ENCODE measurements around the gene SFPQ.
"Not testable (repeated sequence)": the region's sequence is repeated elsewhere in the genome, so short reads cannot be mapped to it uniquely, and the experiment has no call there.

SFPQ gene, protein sequence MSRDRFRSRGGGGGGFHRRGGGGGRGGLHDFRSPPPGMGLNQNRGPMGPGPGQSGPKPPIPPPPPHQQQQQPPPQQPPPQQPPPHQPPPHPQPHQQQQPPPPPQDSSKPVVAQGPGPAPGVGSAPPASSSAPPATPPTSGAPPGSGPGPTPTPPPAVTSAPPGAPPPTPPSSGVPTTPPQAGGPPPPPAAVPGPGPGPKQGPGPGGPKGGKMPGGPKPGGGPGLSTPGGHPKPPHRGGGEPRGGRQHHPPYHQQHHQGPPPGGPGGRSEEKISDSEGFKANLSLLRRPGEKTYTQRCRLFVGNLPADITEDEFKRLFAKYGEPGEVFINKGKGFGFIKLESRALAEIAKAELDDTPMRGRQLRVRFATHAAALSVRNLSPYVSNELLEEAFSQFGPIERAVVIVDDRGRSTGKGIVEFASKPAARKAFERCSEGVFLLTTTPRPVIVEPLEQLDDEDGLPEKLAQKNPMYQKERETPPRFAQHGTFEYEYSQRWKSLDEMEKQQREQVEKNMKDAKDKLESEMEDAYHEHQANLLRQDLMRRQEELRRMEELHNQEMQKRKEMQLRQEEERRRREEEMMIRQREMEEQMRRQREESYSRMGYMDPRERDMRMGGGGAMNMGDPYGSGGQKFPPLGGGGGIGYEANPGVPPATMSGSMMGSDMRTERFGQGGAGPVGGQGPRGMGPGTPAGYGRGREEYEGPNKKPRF

DNA sequence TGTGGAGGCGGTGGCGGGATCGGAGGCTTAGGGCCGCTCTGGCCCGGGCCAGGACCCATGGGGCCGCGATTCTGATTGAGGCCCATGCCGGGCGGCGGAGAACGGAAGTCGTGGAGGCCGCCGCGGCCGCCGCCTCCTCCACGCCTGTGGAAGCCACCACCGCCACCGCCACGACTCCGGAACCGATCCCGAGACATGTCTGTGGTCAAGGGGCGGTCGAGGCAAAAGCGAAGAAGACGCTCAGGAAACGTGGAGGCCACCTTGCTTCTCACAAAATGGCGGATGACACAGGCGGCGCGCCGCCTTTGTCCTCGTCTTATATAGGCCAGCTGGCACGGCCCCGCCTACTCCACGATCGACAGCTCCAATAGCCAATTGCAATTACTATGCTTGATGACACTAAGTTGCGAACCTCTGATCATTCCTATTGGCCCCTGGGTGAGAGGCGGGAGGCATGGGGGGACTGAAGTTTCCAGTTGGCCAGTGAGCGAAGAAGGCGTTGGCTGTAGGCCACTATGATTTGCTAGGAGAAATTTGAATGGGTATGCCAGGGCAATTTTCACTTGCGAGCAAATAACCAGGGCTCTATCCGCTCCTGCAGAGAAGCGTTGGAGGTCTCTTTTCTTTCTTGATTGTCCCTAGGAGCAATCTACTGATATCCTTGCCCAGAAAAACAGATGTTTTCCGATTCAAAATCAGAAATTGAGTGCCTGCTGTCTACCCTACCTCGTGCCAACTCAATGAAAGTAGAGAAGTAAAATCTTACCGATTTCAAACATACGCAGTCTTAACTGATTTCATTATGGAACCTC is at the start of gene SFPQ:
TSS of gene SFPQ (minus strand) at position 293 of the 812 bp plus-strand sequence. CDS start at position 197, 96 bp downstream.
- DNase-seq = peak; percentile 97

GRCh38 chr1:35236772-35237171 is 43.8 kb upstream of the SFPQ start:
- DNase-seq = not testable (repeated sequence)

DNA sequence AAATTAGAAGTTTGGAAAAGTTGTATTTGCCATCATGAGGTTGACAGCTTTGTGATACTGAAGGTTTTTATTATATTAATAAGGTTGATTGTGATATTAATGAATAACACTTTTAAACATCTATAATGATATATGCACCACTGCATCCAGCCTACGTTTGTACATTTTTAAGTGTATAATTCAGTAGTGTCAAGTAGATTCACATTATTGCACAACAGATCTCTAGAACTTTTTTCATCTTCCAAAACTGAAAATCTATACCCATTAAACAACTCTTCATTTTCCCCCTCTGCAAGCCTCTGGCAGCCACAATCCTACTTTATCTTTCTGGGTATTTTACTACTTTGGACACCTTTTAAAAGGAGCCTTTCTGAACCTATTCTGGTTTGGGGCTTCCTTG is 38.3 kb upstream of the SFPQ start:
- DNase-seq = no peak

GRCh38 chr1:35229587-35230360 is 36.8 kb upstream of the SFPQ start:
- DNase-seq = no peak

- no peak for DNase-seq
These were observed 33.6 kb upstream of the SFPQ start for GRCh38 chr1:35226546-35226945.

- DNase-seq = no peak
These were observed 30.2 kb upstream of the SFPQ start for GRCh38 chr1:35223084-35223630.

- DNase-seq = no peak
These were observed 29.6 kb upstream of the SFPQ start for GRCh38 chr1:35222322-35223083.

- DNase-seq = no peak
These were observed 28.0 kb upstream of the SFPQ start for GRCh38 chr1:35220976-35221375.

DNA sequence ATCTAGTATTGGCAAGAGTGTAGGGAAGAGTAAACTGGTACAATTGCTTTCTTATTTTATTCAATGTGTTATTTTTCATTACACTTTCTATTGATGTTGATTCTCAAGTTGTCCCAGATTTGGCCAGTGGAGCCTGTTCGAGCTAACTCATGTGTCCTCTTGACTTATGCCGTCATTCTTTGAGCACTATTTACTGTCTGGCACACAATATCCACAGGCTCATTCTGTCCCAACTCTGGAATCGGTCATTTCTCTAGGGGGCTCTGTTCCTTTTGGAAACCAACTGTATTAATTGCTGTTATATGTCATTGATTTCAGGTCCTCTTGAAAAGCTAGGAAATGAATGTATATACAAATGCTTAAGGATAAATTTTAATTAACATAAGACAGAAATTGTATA is 22.4 kb upstream of the SFPQ start:
- no peak for DNase-seq

DNA sequence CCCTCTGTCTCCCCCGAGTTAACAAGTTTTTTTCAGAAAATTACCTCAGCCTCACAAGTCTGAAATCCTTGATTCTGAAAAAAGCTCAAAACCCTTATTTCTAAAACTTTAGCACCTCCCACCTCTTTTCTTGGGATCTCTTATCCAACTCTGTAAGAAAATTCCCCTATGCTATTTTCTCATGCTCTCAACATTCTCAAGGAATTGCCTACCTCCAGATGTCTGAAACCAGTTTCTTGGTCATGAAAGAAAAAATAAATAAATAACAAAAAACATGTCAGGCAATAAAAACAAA is 18.1 kb upstream of the SFPQ start:
- DNase-seq = no peak

DNA sequence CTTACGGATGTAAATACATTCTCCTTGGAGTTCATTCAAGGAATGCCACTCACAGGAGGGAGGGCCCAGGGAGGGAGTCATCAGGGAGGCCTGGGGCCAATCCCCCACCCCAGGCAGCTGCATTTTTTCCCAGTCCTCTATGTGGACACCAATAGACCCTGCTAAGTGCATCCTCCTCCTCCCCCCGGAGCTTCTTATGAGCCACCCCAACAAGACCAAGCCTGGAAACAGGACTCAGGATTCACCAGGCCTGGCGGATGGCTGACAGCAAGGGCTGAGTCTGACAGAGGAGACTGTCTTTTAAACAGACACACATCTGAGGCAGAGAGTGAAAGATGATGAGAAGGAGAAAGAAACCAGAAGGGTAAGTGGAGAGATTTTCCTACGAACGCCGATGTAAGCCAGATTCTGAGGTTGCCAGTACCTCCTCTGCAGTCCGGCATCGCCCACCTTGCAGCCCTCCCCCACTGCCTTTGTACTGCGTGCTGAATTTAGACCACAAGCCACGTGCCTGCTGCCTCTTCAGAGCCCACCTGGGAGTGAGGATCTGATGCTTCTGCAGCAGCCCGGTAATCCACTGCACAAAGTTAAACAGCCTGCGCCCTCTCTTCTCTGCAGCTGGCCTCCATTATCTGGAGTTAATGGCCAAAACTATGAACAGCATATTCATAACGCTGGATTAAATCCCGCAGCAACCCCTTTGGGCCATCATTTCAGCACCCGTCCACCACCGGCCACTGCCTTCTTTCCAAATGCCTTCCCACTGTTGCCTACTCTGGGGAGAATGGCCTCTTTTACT is 17.6 kb upstream of the SFPQ start:
- no peak for DNase-seq

DNA sequence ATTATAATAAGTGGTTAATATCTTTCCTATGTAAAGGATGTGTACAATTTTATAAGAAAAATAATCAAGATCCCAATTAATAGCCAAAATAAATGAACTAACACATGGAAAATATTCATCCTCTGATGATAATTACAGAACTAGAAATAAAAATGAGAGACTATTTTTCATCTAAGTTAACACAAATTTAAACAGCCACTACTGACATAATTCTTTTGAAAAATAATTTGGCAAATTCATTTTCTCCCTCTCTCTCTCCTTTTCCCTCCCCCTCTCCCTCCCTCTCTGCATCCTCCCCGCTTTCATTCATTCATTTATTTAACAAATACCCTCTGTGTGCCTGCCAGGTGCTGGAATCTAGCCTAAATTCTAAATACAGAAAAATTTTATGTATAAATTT is 10.3 kb upstream of the SFPQ start:
- no peak for DNase-seq

DNA sequence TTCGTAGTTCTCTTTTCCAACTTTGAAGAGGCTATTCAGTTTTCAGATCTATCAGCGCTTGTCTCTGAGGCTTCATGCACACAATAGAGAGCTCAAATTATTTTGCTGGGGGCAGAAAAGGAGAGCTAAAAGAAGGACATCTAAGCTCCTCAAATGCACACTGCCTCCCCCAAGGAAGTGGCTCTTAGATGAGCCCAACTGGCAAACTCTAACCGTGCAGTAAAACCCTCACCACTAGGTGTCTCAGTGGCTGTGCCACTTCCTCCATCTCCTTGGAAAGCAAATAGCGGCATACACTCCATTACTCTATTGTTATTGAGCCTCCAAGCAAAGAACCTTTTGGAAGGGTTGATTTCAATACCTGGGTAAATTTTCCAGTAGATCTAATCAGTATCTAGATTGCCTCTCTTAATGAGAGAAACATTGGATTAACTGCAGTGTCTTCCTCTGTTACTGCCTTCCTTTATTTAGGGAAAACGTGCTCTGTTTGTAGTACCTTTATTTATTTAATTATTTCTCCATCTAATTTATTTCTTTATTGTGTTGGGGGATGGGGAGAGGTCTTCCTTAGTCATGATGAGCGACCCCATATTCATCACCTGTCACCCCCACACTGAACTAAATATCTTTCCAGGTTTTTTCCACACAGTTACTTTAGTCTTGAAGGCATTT is 9.2 kb upstream of the SFPQ start:
- DNase-seq = peak; percentile 60

GRCh38 chr1:35201631-35202030 is 8.7 kb upstream of the SFPQ start:
- no peak for DNase-seq

GRCh38 chr1:35192056-35192852 is 691 bp downstream of the SFPQ start:
- DNase-seq = peak; percentile 86

DNA sequence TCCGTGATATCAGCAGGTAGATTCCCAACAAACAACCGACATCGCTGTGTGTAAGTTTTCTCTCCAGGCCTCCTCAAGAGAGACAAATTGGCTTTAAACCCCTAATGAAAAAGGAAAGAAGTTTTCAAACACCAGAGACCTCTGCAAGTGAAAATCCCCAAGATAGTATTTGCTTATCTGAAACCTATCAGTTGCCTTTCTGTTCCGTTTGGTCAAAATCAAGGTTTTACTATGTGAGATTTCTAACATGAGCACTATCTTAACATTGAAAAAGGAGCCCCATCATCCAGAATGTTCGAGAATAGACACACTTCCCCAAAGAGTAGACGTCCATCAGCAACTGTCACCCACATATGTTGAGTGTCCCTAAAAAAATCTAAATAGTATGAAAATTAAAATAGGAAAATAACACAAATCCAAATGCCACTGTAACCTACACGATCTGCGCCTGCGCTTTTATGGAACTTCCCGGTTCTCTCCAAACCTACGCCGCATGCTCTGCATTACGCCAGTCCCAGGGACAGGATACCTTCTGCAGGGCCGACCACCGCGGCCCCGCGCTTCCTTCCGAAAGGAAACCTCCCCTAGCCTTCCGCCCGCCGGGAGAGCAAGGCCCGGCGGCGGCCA is 1.4 kb downstream of the SFPQ start:
- DNase-seq = no peak

DNA sequence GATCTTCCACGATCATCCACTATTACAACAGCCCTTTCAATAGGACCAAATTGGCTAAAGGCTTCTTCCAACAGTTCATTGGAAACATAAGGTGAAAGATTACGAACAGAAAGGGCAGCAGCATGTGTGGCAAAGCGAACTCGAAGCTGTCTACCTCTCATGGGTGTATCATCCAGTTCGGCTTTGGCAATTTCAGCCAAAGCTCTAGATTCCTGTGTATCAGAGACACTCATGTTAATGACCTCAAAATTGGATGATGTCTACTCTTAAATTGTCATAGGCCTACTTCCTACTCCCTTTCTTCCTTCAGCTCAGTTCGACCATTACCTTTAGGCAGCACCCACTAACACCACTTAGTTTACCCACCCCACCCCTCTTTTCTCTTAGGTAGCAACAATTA is 2.2 kb downstream of the SFPQ start:
- DNase-seq = no peak

DNA sequence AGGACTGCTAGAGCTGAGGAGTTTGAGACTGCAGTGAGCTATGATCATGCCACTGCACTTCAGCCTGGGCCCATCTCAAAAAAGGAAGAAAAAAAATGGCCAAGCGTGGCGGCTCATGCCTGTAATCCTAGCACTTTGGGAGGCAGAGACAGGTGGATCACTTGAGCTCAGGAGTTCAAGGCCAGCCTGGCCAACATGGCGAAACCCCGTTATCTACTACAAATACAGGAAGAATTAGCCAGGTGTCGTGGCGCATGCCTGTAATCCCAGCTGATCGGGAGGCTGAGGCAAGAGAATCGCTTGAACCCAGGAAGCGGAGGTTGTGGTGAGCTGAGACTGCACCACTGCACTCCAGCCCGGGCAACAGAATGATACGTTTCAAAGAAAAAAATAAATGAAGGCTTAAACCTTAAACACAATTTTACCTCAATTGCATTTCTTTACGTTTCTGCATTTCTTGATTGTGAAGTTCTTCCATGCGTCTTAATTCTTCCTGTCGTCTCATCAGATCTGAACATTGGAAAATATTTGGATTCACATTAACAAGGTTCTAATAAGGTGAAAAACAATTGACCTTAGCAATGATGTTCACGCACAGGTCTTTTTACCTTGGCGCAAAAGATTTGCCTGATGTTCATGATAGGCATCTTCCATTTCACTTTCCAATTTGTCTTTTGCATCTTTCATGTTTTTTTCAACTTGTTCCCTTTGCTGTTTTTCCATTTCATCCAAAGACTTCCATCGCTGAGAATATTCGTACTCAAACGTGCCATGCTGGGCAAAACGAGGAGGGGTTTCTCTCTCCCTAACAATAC is 4.2 kb downstream of the SFPQ start:
- no peak for DNase-seq

All from activated CD4-positive, alpha-beta T cell treated with anti-CD3 and anti-CD28 coated beads, Interleukin-2, amount 50 U/mL, for 1 hour (primary cell).